ENCODE measurements around the gene RBM23. TPM values are rescaled to one million over a fixed set of nuclear protein-coding genes. Genes with fewer than 3 reads are reported as not detected.
"Not testable (repeated sequence)": the region's sequence is repeated elsewhere in the genome, so short reads cannot be mapped to it uniquely, and the experiment has no call there.

RBM23 gene
- total and polyA plus RNA-seq, 5 experiments from 2014 or later = 42.2 to 148 (median 62.8) TPM

DNA sequence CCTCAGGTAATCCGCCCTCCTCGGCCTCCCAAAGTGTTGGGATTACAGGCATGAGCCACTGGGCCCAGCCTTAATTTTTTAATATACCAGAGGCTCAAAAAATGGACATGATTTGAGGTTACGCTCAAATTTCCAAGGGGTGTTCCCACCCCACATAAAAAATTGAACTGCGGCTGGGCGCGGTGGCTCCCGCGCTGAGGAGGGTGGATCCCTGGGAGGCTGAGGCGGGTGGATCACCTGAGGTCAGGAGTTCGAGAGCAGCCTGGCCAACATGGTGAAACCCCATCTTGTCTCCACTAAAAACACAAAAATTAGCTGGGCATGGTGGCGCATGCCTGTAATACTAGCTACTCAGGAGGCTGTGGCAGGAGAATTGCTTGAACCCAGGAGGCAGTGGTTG lies 64.7 kb downstream of the RBM23 start:
- not testable (repeated sequence) for H3K4me3 Mint-ChIP-seq, DNase-seq, H3K27ac Mint-ChIP-seq, H3K36me3 Mint-ChIP-seq, ATAC-seq, H3K9me3 Mint-ChIP-seq
- Mint-ChIP-seq H3K4me1 (peaks cover 10 to 34% (median 23%) of the 10 kb centered on the region in 4 donors), H3K27me3 (peaks cover 5 to 12% (median 10%) of the 10 kb centered on the region in 5 donors)
- POLR2A ChIA-PET = interaction anchor here (0.7 to 3.5 kb wide), 7 partner anchors 11 to 297 kb away, joined by 3 to 15 read pairs (median 5); partner anchors contain the start of gene LRP10

DNA sequence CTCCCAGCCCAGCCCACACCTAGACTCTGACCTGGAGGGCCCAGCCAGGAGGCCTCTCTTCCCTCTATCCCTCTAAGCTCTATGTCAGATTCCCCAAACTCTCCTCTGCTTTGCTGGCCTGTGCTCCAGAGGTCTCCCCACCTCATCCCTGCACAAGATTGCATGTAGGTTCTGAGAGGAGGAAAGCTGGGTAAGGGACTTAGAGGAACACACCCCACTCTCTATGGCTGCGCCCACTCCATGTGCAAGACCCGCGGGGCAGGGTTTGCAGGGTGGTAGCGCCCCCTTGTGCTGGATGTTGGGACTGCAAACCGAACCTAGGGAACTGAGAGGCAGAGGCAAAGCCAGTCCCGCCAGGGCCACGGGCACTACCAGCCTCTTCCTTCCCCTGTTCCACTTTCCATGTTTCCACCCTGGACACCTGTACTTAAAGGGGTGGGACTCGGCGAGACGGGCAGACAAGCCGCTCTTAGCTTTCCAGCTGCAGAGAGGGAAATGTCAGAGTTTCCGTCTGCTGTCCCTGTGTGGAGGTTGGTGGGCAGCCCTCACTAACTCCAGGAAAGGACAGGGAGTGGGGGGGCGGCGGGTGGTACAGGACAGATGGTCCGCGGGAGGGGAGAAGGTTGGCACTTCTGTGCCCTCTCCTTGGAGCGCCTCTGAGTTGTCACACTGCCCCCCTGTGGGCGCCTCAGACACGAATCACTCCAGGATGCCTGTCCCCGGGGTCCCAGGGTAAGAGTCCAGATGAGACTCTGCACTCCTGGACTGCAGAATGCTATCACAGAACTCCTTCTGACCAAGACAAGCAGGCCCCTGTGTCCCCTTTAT lies 65.8 kb downstream of the RBM23 start:
- peaks cover 7 to 23% (median 10%) of the 10 kb centered on the region in 5 donors for H3K27me3 Mint-ChIP-seq
- H3K4me3 Mint-ChIP-seq = peak overlapping the region; percentile 76 to 91 (median 85)
- DNase-seq (peak; percentile 80 to 97 (median 88)), ATAC-seq (peak; percentile 93 to 94)
- peak overlapping the region in 9 of 10 donors; percentile 48 to 86 (median 77) for H3K27ac Mint-ChIP-seq
- POLR2A ChIA-PET = interaction anchor here (0.6 to 5.0 kb wide), 9 partner anchors 13 to 296 kb away, joined by 4 to 30 read pairs (median 5); partner anchors contain the start of gene LRP10
- H3K36me3 Mint-ChIP-seq = no peaks in the 10 kb centered on the region
- H3K4me1 Mint-ChIP-seq = peaks cover 8 to 26% (median 14%) of the 10 kb centered on the region in 4 donors
- no peaks in the 10 kb centered on the region for H3K9me3 Mint-ChIP-seq

DNA sequence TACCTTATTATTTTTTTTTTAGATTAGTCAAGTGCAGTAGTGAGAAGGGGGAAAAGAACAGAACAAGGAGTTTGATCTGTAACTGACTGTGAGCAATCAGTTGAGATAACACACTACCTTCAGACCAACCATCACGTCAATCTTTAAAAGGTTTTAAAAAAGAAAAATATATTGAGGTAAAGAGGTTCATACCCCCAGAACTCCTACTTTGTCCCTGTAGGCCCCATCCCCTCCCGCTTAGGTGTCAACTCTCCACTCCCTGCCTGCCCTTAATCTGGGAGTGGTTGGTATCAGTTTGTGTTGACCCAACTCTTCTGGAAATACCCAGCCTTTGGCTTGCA lies 66.4 kb downstream of the RBM23 start:
- DNase-seq (no peak), ATAC-seq (no peak)
- peaks cover 8 to 20% (median 11%) of the 10 kb centered on the region in 4 donors for H3K4me1 Mint-ChIP-seq
- H3K27ac Mint-ChIP-seq = peak overlapping the region in 4 of 10 donors; percentile 53 to 86 (median 80)
- POLR2A ChIA-PET = interaction anchor here (0.6 to 5.0 kb wide), 7 partner anchors 13 to 296 kb away, joined by 4 to 30 read pairs (median 6); partner anchors contain the start of gene LRP10
- peak overlapping the region in 1 of 10 donors; percentile 86 for H3K4me3 Mint-ChIP-seq
- no peaks in the 10 kb centered on the region for H3K9me3 Mint-ChIP-seq
- no peaks in the 10 kb centered on the region for H3K36me3 Mint-ChIP-seq
- peaks cover 7 to 29% (median 10%) of the 10 kb centered on the region in 5 donors for H3K27me3 Mint-ChIP-seq

DNA sequence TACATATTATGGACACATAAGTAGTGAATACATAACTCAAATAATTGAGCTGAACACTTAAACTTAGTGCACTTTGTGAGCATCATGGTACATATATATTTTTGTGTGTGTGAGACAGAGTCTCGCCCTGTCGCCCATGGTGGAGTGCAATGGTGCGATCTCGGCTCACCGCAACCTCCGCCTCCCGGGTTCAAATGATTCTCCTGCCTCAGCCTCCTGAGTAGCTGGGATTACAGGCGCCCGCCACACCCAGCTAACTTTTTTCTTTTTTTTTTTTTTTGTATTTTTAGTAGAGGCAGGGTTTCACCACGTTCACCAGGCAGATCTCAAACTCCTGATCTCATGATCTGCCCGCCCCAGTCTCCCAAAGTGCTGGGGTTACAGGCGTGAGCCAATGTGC lies 66.8 kb downstream of the RBM23 start:
- H3K36me3 Mint-ChIP-seq, DNase-seq, H3K9me3 Mint-ChIP-seq, H3K4me3 Mint-ChIP-seq, H3K27ac Mint-ChIP-seq, ATAC-seq: not testable (repeated sequence)
- H3K27me3 Mint-ChIP-seq = peaks cover 6 to 32% (median 10%) of the 10 kb centered on the region in 5 donors
- POLR2A ChIA-PET = interaction anchor here (0.6 to 5.0 kb wide), 5 partner anchors 14 to 282 kb away, joined by 3 to 30 read pairs (median 4); no protein-coding TSS in a partner anchor
- peaks cover 8 to 17% (median 9%) of the 10 kb centered on the region in 4 donors for H3K4me1 Mint-ChIP-seq

DNA sequence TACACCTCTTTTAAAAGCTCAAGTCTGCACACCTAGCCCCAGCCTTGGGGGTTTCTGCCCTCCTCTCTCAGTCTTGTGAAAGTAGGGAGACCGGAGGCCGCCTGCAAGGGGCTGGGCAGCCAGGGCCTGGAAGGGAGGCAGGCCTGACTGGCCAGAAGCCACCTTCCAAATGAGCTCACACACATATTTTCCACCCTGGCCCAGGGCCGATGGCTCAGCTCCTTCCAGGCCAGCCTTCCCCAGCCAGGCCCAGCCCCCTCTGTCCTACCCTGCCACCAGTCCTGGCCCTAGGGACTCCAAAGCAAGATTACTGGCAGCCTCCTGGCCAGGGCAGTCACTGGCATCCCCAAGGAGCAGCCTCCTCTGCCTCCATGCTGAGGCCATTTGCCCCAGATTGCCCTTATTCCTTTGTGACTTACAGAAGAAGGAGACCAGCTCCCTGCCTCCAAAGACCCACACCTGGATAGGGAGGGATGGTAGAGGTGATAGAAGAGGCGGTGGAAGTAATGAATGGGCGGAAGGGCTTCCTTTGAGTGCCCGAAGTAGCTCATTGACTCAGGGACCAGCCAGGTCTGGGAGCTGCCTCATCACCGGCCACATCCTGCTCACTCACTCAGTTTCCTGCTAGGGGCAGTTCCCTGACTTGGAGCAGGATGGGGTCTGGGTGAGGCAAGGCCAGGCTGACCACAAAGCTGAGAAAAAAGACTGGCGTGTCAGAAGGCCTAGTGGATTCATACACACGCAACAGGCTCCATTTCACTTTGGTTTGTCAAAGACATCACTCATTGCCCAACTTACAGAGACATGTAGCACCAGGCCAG lies 67.8 kb downstream of the RBM23 start:
- no peak for DNase-seq
- H3K27ac Mint-ChIP-seq = no peak overlapping the region
- POLR2A ChIA-PET = interaction anchor here (0.6 to 5.0 kb wide), 6 partner anchors 9 to 57 kb away, joined by 3 to 30 read pairs (median 3); no protein-coding TSS in a partner anchor
- H3K36me3 Mint-ChIP-seq = no peaks in the 10 kb centered on the region
- no peaks in the 10 kb centered on the region for H3K9me3 Mint-ChIP-seq
- H3K27me3 Mint-ChIP-seq = peaks cover 6 to 36% (median 14%) of the 10 kb centered on the region in 5 donors
- H3K4me3 Mint-ChIP-seq = no peak overlapping the region
- ATAC-seq = no peak
- peaks cover 6 to 13% (median 8%) of the 10 kb centered on the region in 4 donors for H3K4me1 Mint-ChIP-seq

DNA sequence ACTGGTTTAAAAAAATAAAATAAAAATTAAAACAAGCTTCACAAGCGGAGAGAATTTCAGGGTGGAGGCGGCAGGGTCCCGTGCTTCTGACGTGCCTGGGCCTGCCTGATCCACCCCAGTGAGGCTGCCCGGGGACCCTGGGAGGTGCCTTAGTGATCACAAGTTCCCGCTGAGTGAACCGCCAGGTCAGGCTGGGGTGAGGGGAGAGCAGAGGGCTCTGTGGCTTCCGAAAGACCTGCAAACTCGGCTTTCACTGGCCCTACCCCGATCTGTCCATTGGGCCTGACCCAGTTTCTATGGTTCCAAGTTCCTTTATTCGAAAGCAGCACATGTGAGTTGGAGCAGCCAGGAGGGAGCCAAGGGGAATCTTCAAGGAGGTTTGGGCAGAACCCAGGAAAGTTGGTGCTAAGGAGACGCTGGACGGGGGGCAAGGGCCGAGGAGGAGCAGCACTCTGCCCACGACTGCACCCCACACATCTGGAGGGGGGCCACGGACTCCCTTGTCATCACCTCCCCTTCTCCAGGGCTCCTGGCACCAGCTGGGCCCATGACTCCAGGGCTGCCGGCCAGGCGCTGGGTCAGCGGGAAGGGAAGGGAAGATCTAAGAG lies 69.6 kb downstream of the RBM23 start:
- H3K27me3 Mint-ChIP-seq = peaks cover 4 to 48% (median 17%) of the 10 kb centered on the region in 5 donors
- POLR2A ChIA-PET = interaction anchor here (1.0 to 5.0 kb wide), 4 partner anchors 19 to 279 kb away, joined by 3 to 30 read pairs (median 5); no protein-coding TSS in a partner anchor

DNA sequence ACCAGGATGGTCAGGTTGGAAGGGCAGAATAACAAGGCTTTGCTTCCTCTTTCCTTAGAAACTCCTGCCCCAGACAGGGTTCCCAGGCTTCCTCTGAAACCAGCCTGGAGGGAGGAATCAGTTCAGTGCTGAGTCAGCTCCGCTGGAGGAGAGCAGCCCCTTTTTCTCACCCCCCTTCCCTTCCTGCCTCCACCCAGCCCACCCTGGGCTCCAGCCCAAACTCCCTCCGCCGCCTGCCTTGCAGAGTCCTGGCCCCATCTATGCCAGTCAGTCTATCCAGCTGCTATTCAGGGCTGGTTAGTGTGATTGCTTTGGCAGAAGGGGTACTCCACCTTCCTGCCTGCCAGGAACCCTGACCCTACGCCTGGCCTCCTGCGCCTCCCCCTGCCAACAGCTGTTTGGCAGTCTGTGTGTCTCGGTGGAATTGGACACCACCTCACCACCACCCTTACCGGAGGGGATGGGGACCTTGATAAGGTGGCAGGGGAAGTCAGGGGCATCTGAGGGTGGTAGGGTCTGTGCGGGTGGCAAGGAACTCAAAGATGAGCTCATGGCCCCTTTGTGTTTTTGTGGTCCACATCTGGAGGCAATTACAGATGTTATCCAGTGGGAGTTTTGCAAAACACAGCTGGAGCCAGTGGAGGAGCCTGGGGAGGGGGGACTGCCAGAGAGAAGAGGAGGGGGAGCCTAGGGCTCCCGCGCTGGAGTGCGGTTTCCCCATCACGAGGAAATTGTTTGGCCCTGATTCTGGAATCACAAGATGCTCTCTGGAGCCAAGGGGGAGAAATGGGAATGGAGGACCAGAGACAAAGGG lies 70.4 kb downstream of the RBM23 start:
- no peak overlapping the region for H3K4me3 Mint-ChIP-seq
- DNase-seq (no peak), ATAC-seq (no peak)
- H3K27ac Mint-ChIP-seq = peak overlapping the region in 1 of 10 donors; percentile 40
- H3K36me3 Mint-ChIP-seq = no peaks in the 10 kb centered on the region
- POLR2A ChIA-PET = interaction anchor here (0.6 to 5.0 kb wide), 5 partner anchors 18 to 280 kb away, joined by 3 to 30 read pairs (median 3); no protein-coding TSS in a partner anchor
- H3K9me3 Mint-ChIP-seq = no peaks in the 10 kb centered on the region
- peaks cover 4 to 8% (median 6%) of the 10 kb centered on the region in 4 donors for H3K4me1 Mint-ChIP-seq
- H3K27me3 Mint-ChIP-seq = peaks cover 4 to 54% (median 18%) of the 10 kb centered on the region in 5 donors

More for the DNA sequence above, 69.6 kb downstream of the RBM23 start:
- Mint-ChIP-seq H3K4me3 (no peak overlapping the region), H3K27ac (no peak overlapping the region), H3K9me3 (no peaks in the 10 kb centered on the region), H3K36me3 (no peaks in the 10 kb centered on the region), H3K4me1 (peaks cover 4 to 10% (median 6%) of the 10 kb centered on the region in 4 donors)
- ATAC-seq = no peak
- no peak for DNase-seq

DNA sequence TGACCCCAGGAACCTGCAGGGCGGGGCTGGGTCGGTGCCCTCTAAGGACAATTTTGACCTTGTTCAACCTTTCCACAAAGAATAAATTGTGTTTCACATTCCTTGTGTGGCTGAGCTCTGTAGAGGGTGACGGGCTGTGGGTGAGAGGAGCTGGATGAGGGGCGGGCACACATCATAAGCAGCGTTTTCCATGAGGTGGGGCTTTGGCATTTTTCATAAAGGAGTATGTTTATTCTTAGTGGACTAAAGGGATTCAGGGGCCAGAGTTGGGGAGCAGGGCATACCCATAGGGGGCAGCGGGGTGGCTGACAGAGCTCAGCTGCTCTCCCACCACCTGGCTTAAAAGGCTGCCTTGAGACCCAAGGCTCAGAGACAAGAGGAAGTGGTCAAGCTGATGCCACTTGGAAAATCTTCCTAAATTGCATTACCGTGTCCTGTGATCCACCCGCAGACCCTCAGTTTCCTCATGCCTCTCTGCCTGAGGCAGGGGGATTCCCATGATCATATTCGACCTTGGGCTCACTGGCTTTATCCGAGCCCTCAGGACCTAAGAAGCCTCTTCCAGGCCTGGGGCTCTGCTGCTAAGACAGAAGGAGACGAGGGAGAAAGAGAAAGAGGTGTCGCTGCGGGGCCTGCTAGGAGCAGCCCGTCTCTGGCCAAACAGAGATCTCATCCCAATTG lies 71.1 kb downstream of the RBM23 start:
- Mint-ChIP-seq H3K36me3 (no peaks in the 10 kb centered on the region), H3K4me1 (peaks cover 0 to 2% (median 1%) of the 10 kb centered on the region in 4 donors), H3K27me3 (peaks cover 4 to 60% (median 22%) of the 10 kb centered on the region in 5 donors), H3K27ac (no peak overlapping the region), H3K4me3 (no peak overlapping the region), H3K9me3 (no peaks in the 10 kb centered on the region)
- POLR2A ChIA-PET = interaction anchor here (0.6 to 2.0 kb wide), 3 partner anchors 19 to 279 kb away, joined by 3 to 7 read pairs (median 3); no protein-coding TSS in a partner anchor
- ATAC-seq (no peak), DNase-seq (no peak)

DNA sequence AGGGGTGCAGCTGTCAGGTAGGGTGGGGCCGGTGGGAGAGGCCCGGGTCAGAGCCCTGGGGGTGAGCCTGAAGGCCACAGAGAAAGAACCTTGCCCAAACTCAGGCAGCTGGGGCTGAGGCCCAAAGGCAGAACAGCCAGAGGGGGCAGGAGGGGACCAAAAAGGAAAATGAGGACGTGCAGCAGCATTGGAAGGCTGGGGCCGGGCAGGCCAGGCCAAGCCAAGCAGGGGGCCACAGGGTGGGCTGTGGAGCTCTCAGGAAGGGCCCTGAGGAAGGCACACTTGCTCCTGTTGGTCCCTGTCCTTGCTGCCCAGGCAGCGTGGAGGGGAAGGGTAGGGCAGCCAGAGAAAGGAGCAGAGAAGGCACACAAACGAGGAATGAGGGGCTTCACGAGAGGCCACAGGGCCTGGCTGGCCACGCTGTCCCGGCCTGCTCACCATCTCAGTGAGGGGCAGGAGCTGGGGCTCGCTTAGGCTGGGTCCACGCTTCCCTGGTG lies 72.1 kb downstream of the RBM23 start:
- Mint-ChIP-seq H3K27me3 (peaks cover 4 to 60% (median 22%) of the 10 kb centered on the region in 5 donors), H3K27ac (no peak overlapping the region), H3K9me3 (no peaks in the 10 kb centered on the region), H3K36me3 (no peaks in the 10 kb centered on the region), H3K4me1 (no peaks in the 10 kb centered on the region), H3K4me3 (no peak overlapping the region)
- POLR2A ChIA-PET = no interaction called here
- no peak for ATAC-seq
- no peak for DNase-seq

DNA sequence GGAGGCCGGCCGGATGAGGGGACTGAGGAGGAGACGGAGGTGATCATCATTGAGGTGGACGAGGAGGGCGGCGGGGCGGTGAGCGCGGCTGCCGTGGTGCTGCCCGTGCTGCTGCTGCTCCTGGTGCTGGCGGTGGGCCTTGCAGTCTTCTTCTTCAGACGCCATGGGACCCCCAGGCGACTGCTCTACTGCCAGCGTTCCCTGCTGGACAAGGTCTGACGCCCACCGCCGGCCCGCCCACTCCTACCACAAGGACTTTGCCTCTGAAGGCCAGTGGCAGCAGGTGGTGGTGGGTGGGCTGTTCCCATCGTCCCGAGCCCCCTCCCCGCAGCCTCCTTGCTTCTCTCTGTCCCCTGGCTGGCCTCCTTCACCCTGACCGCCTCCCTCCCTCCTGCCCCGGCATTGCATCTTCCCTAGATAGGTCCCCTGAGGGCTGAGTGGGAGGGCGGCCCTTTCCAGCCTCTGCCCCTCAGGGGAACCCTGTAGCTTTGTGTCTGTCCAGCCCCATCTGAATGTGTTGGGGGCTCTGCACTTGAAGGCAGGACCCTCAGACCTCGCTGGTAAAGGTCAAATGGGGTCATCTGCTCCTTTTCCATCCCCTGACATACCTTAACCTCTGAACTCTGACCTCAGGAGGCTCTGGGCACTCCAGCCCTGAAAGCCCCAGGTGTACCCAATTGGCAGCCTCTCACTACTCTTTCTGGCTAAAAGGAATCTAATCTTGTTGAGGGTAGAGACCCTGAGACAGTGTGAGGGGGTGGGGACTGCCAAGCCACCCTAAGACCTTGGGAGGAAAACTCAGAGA lies 72.9 kb downstream of the RBM23 start:
- H3K27ac Mint-ChIP-seq = no peak overlapping the region
- ATAC-seq (no peak), DNase-seq (no peak)
- H3K4me1 Mint-ChIP-seq = no peaks in the 10 kb centered on the region
- no peaks in the 10 kb centered on the region for H3K36me3 Mint-ChIP-seq
- H3K4me3 Mint-ChIP-seq = no peak overlapping the region
- POLR2A ChIA-PET = interaction anchor here (1.6 kb wide), 1 partner anchor 11 kb away, joined by 6 read pairs; no protein-coding TSS in a partner anchor
- H3K9me3 Mint-ChIP-seq = no peaks in the 10 kb centered on the region
- H3K27me3 Mint-ChIP-seq = peaks cover 6 to 60% (median 26%) of the 10 kb centered on the region in 5 donors

Measured in naive thymus-derived CD8-positive, alpha-beta T cell (primary cell).